HEK293 (cell line): ENCODE measurements around the gene INTS1.

ENCODE experiments used
- CTCF ChIA-PET: fragments of 350-600 bp; formaldehyde crosslinking; extraction: SDS; loops from one replicate; lab custom pipeline; 2021; ENCODE audit warnings: antibody characterized with exemption; lab: Yijun Ruan, JAX
- POLR2A ChIA-PET: fragments of 300-600 bp; formaldehyde crosslinking; extraction: SDS; loops from one replicate; lab custom pipeline; 2020; ENCODE audit warnings: antibody characterized with exemption, inconsistent platforms; lab: Yijun Ruan, JAX
- H3K27ac ChIP-seq: fragments of 200-500 bp; sonication (Bioruptor generic); 2 replicates; pipeline ENCODE4 v1.5.1; 2014; ENCODE audit warnings: low read depth, low read length, control low read depth, inconsistent platforms; ENCODE audit errors: extremely low read depth
- H3K36me3 ChIP-seq, 2 experiments: fragments of 200-500 bp in 1 of 2; sonication (Bioruptor generic) in 1 of 2; 1 replicate in 1 of 2; 2 replicates in 1 of 2; pipeline ENCODE4 v1.5.1; 2014 to 2017; ENCODE audit warnings: inconsistent platforms in 2 of 2, low read length in 2 of 2; ENCODE audit not compliant: control insufficient read depth in 2 of 2, insufficient read depth in 1 of 2
- H3K4me1 ChIP-seq: fragments of 200-500 bp; sonication (Bioruptor generic); 2 replicates; pipeline ENCODE4 v1.5.1; 2014; ENCODE audit warnings: mild to moderate bottlenecking, low read length, inconsistent platforms; ENCODE audit not compliant: control insufficient read depth, insufficient read depth
- H3K4me3 ChIP-seq: 2 replicates; pipeline ENCODE4 v1.5.1; 2011; ENCODE audit warnings: low read depth, mild to moderate bottlenecking, control low read depth, low read length, moderate library complexity
- H3K9me3 ChIP-seq: fragments of 200-500 bp; sonication (Bioruptor generic); 2 replicates; pipeline ENCODE4 v1.5.1; 2014; ENCODE audit warnings: low read depth, low read length, inconsistent platforms; ENCODE audit not compliant: control insufficient read depth, insufficient read depth
- SETDB1 ChIP-seq: IDR thresholded peaks from one replicate; pipeline ENCODE4 v1.6.1; 2017; ENCODE audit warnings: mild to moderate bottlenecking, low read length, moderate library complexity, mixed read lengths; ENCODE audit not compliant: insufficient read length
- SP2 ChIP-seq: fragments of 450-650 bp; formaldehyde crosslinking; IDR thresholded peaks from 2 replicates; pipeline ENCODE4 v1.5.1; 2016; ENCODE audit warnings: missing biosample characterization, missing genetic modification characterization
- ZNF211 ChIP-seq: fragments of 450-650 bp; formaldehyde crosslinking; IDR thresholded peaks from 2 replicates; pipeline ENCODE4 v1.5.1; 2016; ENCODE audit warnings: low read depth, missing biosample characterization, missing genetic modification characterization
- ZNF223 ChIP-seq: fragments of 450-650 bp; formaldehyde crosslinking; IDR thresholded peaks from 2 replicates; pipeline ENCODE4 v1.5.1; 2016; ENCODE audit warnings: missing biosample characterization, missing genetic modification characterization
- ZNF341 ChIP-seq: fragments of 450-650 bp; formaldehyde crosslinking; IDR thresholded peaks from 2 replicates; pipeline ENCODE4; 2016; ENCODE audit warnings: low read depth, missing biosample characterization, missing genetic modification characterization
- ZNF350 ChIP-seq: fragments of 450-650 bp; formaldehyde crosslinking; IDR thresholded peaks from 2 replicates; pipeline ENCODE4 v1.5.0; 2017; ENCODE audit warnings: missing biosample characterization, mild to moderate bottlenecking, missing genetic modification characterization
- ZNF416 ChIP-seq: fragments of 450-650 bp; formaldehyde crosslinking; IDR thresholded peaks from 2 replicates; pipeline ENCODE4 v1.5.1; 2016; ENCODE audit warnings: missing biosample characterization, missing genetic modification characterization
- ZNF792 ChIP-seq: fragments of 450-650 bp; formaldehyde crosslinking; IDR thresholded peaks from 2 replicates; pipeline ENCODE4 v1.5.1; 2016; ENCODE audit warnings: missing biosample characterization, missing genetic modification characterization
- ZNF837 ChIP-seq: fragments of 450-650 bp; formaldehyde crosslinking; IDR thresholded peaks from 2 replicates; pipeline ENCODE4 v1.5.1; 2016; ENCODE audit warnings: missing biosample characterization, missing genetic modification characterization
- TF ChIP-seq, protein P1 (sequence below): fragments of 450-650 bp; formaldehyde crosslinking; conservative IDR thresholded peaks from 2 replicates; pipeline ENCODE4 v1.5.1; 2016; ENCODE audit warnings: low read depth, missing biosample characterization, missing genetic modification characterization
- TF ChIP-seq, protein P2 (sequence below): fragments of 450-650 bp; formaldehyde crosslinking; IDR thresholded peaks from 2 replicates; pipeline ENCODE4 v1.5.1; 2016; ENCODE audit warnings: missing biosample characterization, missing genetic modification characterization
- TF ChIP-seq, protein P3 (sequence below): fragments of 450-650 bp; formaldehyde crosslinking; IDR thresholded peaks from 2 replicates; pipeline ENCODE4 v1.5.1; 2016; ENCODE audit warnings: missing biosample characterization, missing genetic modification characterization
- TF ChIP-seq, protein P4 (sequence below): fragments of 450-650 bp; formaldehyde crosslinking; IDR thresholded peaks from 2 replicates; pipeline ENCODE4 v1.5.1; 2016; ENCODE audit warnings: missing biosample characterization, missing genetic modification characterization
- TF ChIP-seq, protein P5 (sequence below): fragments of 450-650 bp; formaldehyde crosslinking; IDR thresholded peaks from 2 replicates; pipeline ENCODE4 v1.5.1; 2017; ENCODE audit warnings: missing biosample characterization, mild to moderate bottlenecking, missing genetic modification characterization, moderate library complexity

Gene INTS1

DNA sequence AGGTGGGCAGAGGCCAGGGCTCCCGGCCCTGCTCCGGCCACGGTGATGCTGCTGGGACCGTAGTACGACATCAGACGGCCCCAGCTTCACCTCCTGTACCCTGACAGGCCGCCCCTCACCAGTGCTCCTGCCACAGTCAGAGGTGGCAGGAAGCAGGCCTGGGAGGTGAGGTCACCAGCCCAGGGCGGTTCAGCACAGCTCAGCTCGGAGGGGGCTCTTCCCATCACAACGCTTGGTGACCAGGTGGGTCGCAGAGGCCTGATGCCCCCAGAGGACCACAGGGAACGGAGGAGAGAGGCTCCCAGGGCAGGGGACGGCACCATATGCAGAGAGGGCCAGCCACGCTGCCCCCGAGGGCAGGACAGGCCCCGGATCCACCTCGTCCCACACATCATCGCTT, 53.8 kb downstream of the INTS1 start:
- Histone ChIP-seq H3K4me3 (no peak overlapping the region), H3K36me3 (no peaks in the 10 kb centered on the region), H3K27ac (no peak overlapping the region), H3K4me1 (no peaks in the 10 kb centered on the region), H3K9me3 (no peaks in the 10 kb centered on the region)
- ChIA-PET POLR2A (no interaction called here), CTCF (interaction anchor here (0.6 to 1.3 kb wide), 2 partner anchors 15 to 18 kb away, joined by 3 to 5 read pairs; no protein-coding TSS in a partner anchor)
- TF ChIP-seq SP2 = no peak
- TF ChIP-seq, protein P1, sequence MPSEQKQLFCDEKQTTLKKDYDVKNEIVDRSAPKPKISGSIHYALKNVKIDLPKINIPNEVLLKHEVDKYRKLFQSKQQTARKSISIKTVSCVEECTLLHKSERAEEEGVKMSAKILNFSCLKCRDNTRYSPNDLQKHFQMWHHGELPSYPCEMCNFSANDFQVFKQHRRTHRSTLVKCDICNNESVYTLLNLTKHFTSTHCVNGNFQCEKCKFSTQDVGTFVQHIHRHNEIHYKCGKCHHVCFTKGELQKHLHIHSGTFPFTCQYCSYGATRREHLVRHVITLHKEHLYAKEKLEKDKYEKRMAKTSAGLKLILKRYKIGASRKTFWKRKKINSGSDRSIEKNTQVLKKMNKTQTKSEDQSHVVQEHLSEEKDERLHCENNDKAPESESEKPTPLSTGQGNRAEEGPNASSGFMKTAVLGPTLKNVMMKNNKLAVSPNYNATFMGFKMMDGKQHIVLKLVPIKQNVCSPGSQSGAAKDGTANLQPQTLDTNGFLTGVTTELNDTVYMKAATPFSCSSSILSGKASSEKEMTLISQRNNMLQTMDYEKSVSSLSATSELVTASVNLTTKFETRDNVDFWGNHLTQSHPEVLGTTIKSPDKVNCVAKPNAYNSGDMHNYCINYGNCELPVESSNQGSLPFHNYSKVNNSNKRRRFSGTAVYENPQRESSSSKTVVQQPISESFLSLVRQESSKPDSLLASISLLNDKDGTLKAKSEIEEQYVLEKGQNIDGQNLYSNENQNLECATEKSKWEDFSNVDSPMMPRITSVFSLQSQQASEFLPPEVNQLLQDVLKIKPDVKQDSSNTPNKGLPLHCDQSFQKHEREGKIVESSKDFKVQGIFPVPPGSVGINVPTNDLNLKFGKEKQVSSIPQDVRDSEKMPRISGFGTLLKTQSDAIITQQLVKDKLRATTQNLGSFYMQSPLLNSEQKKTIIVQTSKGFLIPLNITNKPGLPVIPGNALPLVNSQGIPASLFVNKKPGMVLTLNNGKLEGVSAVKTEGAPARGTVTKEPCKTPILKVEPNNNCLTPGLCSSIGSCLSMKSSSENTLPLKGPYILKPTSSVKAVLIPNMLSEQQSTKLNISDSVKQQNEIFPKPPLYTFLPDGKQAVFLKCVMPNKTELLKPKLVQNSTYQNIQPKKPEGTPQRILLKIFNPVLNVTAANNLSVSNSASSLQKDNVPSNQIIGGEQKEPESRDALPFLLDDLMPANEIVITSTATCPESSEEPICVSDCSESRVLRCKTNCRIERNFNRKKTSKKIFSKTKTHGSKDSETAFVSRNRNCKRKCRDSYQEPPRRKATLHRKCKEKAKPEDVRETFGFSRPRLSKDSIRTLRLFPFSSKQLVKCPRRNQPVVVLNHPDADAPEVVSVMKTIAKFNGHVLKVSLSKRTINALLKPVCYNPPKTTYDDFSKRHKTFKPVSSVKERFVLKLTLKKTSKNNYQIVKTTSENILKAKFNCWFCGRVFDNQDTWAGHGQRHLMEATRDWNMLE = no peak
- no peak for TF ChIP-seq ZNF211 (tag by site-specific recombination)
- no peak for TF ChIP-seq SETDB1
- TF ChIP-seq, protein P2, sequence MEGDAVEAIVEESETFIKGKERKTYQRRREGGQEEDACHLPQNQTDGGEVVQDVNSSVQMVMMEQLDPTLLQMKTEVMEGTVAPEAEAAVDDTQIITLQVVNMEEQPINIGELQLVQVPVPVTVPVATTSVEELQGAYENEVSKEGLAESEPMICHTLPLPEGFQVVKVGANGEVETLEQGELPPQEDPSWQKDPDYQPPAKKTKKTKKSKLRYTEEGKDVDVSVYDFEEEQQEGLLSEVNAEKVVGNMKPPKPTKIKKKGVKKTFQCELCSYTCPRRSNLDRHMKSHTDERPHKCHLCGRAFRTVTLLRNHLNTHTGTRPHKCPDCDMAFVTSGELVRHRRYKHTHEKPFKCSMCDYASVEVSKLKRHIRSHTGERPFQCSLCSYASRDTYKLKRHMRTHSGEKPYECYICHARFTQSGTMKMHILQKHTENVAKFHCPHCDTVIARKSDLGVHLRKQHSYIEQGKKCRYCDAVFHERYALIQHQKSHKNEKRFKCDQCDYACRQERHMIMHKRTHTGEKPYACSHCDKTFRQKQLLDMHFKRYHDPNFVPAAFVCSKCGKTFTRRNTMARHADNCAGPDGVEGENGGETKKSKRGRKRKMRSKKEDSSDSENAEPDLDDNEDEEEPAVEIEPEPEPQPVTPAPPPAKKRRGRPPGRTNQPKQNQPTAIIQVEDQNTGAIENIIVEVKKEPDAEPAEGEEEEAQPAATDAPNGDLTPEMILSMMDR = no peak
- no peak for TF ChIP-seq ZNF792 (tag by site-specific recombination)
- no peak for TF ChIP-seq ZNF350 (tag by site-specific recombination)
- TF ChIP-seq ZNF341 (tag by site-specific recombination) = no peak
- no peak for TF ChIP-seq ZNF837 (tag by site-specific recombination)
- no peak for TF ChIP-seq ZNF223 (tag by site-specific recombination)
- TF ChIP-seq, protein P3, sequence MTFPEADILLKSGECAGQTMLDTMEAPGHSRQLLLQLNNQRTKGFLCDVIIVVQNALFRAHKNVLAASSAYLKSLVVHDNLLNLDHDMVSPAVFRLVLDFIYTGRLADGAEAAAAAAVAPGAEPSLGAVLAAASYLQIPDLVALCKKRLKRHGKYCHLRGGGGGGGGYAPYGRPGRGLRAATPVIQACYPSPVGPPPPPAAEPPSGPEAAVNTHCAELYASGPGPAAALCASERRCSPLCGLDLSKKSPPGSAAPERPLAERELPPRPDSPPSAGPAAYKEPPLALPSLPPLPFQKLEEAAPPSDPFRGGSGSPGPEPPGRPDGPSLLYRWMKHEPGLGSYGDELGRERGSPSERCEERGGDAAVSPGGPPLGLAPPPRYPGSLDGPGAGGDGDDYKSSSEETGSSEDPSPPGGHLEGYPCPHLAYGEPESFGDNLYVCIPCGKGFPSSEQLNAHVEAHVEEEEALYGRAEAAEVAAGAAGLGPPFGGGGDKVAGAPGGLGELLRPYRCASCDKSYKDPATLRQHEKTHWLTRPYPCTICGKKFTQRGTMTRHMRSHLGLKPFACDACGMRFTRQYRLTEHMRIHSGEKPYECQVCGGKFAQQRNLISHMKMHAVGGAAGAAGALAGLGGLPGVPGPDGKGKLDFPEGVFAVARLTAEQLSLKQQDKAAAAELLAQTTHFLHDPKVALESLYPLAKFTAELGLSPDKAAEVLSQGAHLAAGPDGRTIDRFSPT = no peak
- TF ChIP-seq, protein P4, sequence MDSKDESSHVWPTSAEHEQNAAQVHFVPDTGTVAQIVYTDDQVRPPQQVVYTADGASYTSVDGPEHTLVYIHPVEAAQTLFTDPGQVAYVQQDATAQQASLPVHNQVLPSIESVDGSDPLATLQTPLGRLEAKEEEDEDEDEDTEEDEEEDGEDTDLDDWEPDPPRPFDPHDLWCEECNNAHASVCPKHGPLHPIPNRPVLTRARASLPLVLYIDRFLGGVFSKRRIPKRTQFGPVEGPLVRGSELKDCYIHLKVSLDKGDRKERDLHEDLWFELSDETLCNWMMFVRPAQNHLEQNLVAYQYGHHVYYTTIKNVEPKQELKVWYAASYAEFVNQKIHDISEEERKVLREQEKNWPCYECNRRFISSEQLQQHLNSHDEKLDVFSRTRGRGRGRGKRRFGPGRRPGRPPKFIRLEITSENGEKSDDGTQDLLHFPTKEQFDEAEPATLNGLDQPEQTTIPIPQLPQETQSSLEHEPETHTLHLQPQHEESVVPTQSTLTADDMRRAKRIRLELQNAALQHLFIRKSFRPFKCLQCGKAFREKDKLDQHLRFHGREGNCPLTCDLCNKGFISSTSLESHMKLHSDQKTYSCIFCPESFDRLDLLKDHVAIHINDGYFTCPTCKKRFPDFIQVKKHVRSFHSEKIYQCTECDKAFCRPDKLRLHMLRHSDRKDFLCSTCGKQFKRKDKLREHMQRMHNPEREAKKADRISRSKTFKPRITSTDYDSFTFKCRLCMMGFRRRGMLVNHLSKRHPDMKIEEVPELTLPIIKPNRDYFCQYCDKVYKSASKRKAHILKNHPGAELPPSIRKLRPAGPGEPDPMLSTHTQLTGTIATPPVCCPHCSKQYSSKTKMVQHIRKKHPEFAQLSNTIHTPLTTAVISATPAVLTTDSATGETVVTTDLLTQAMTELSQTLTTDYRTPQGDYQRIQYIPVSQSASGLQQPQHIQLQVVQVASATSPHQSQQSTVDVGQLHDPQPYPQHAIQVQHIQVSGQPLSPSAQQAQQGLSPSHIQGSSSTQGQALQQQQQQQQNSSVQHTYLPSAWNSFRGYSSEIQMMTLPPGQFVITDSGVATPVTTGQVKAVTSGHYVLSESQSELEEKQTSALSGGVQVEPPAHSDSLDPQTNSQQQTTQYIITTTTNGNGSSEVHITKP (tag by site-specific recombination) = no peak
- TF ChIP-seq, protein P5, sequence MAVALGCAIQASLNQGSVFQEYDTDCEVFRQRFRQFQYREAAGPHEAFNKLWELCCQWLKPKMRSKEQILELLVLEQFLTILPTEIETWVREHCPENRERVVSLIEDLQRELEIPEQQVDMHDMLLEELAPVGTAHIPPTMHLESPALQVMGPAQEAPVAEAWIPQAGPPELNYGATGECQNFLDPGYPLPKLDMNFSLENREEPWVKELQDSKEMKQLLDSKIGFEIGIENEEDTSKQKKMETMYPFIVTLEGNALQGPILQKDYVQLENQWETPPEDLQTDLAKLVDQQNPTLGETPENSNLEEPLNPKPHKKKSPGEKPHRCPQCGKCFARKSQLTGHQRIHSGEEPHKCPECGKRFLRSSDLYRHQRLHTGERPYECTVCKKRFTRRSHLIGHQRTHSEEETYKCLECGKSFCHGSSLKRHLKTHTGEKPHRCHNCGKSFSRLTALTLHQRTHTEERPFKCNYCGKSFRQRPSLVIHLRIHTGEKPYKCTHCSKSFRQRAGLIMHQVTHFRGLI (tag by site-specific recombination) = no peak
- no peak for TF ChIP-seq ZNF416 (tag by site-specific recombination)
